Heart right ventricle (tissue), 16 donors: ENCODE measurements around the gene SARS2. TPM values are rescaled to one million over a fixed set of nuclear protein-coding genes. Genes with fewer than 3 reads are reported as not detected.

ENCODE experiments used
- ATAC-seq, 8 donors: fragments of 200-7000 bp; cut with Tn5 transposase; one replicate each; pipeline ENCODE4 v1.9.1; 2020; ENCODE audit warnings: mild to moderate bottlenecking in 8 of 8, moderate library complexity in 8 of 8, moderate number of reproducible peaks in 1 of 8
- DNase-seq, 2 donors: peaks; one replicate each; pipeline ENCODE4 v3.0.0-alpha.2; 2020
- H3K27ac ChIP-seq, 10 donors: fragments of 200-600 bp; sonication (generic) in 2 of 10; one replicate each; pipeline versions ENCODE4 v1.5.0 to v1.8.0; 2020 to 2022; ENCODE audit warnings: mild to moderate bottlenecking in 3 of 10
- H3K27me3 ChIP-seq, 7 donors: fragments of 200-600 bp; one replicate each; pipeline ENCODE4 v1.8.0; 2021 to 2022; ENCODE audit warnings: mild to moderate bottlenecking in 2 of 7
- H3K36me3 ChIP-seq, 9 donors: fragments of 200-600 bp; sonication (generic) in 1 of 9; one replicate each; pipeline versions ENCODE4 v1.5.0 to v1.8.0; 2020 to 2022; ENCODE audit warnings: mild to moderate bottlenecking in 2 of 9
- H3K4me1 ChIP-seq, 9 donors: fragments of 200-600 bp; sonication (generic) in 1 of 9; one replicate each; pipeline versions ENCODE4 v1.5.0 to v1.8.0; 2020 to 2022; ENCODE audit warnings: mild to moderate bottlenecking in 4 of 9
- H3K4me3 ChIP-seq, 10 donors: fragments of 200-600 bp; sonication (generic) in 2 of 10; one replicate each; pipeline versions ENCODE4 v1.5.0 to v1.8.0; 2020 to 2022; ENCODE audit warnings: mild to moderate bottlenecking in 7 of 10, moderate library complexity in 2 of 10
- H3K9me3 ChIP-seq, 11 donors: fragments of 200-600 bp in 10 of 11; sonication (generic) in 2 of 11; one replicate each; pipeline versions ENCODE4 v1.5.0 to v1.8.0; 2013 to 2022; ENCODE audit warnings: mild to moderate bottlenecking in 2 of 11, control low read depth in 1 of 11, moderate library complexity in 1 of 11
- CTCF ChIP-seq, 9 donors: fragments of 200-600 bp; sonication (generic) in 2 of 9; IDR thresholded peaks; one replicate each; pipeline versions ENCODE4 v1.5.0 to v1.8.0; 2021 to 2022; ENCODE audit warnings: antibody characterized with exemption in 9 of 9, mild to moderate bottlenecking in 5 of 9, moderate library complexity in 1 of 9
- WGBS, 2 donors: extraction: QIAGEN DNeasy Blood & Tissue Kit; methylation state at CpG; one replicate each; pipeline ENCODE4 v1.1.7; 2013; ENCODE audit warnings: inconsistent platforms in 1 of 2; 5-methylcytosine and 5-hydroxymethylcytosine counted together
- intact Hi-C, 10 donors: fragments of 100-400 bp; cut with DNase I; formaldehyde crosslinking; loops; one replicate each; pipeline versions ENCODE4 v1.11.1 to v1.14.2; 2022
- polyA plus RNA-seq, 2 donors: library from polyadenylated mRNA; stranded (reverse); fragments of 200-250 nt; gene quantifications; one replicate each; pipeline ENCODE4 v1.2.3, GENCODE V29; 2013
- total RNA-seq, 10 donors: library from RNA; stranded (reverse); fragmentation: NEBNext Ultra II Directional in 3 of 10; extraction: Animal tissue kit (Norgen Biotek cat#: 25700) in 3 of 10; gene quantifications; one replicate each; pipeline versions ENCODE4 v1.2.1 to v1.2.4, GENCODE V29; 2021 to 2023
- donor health status: Arrhythmogenic right ventricular cardiomyopathy.
- donor health status: ischemic (EF 13 %, LVEDD 7.1; RV severe dilation, severe dysfunction).
- donor health status: healthy with polysubstance abuse.
- donor health status: DM: no; HTN: yes; CAD: no.
- donor health status: DM: no; HTN: no; CAD: no.
- donor health status: ischemic (EF 25% LVEDD 6.9; RV normal size, moderate dysfunction).
- donor health status: ischemic (EF 25% LVEDD 5.7; RV mildly dilated, moderate dysfunction).
- donor health status: healthy.
- donor health status: DM: yes; HTN: yes; CAD: no.
- donor health status: Ischemic cardiomyopathy.
- donor health status: ischemic (EF 35%, LVEDD 5.7; RV mildly dilated, moderate dysfunction).
- donor health status: nonischemic (EF 11% LVEDD 7.7; RV severe dilation, severe dysfunction).
- donor health status: DM: yes; HTN: yes; CAD: no.
- donor health status: PGD.
- donor health status: ischemic (EF 29% LVEDD 5.4; RV normal size, mild dysfunction).
- donor health status: nonischemic (EF 23%, LVEDD 6.1; RV moderate dilation, normal function).

SARS2 gene
- total and polyA plus RNA-seq, 12 donors, result 10.4 to 51.9 (median 18.9) TPM

- Histone ChIP-seq H3K27ac (no peak overlapping the region), H3K9me3 (peaks cover 0 to 10% (median 0%) of the 10 kb centered on the region in 11 donors), H3K4me3 (no peak overlapping the region), H3K4me1 (peaks cover 9 to 45% (median 30%) of the 10 kb centered on the region in 9 donors), H3K36me3 (peaks cover 0 to 25% (median 3%) of the 10 kb centered on the region in 9 donors), H3K27me3 (no peaks in the 10 kb centered on the region)
- WGBS, 2 donors, result 91 to 93% methylated on average over 29 of the region's 29 CpGs
- intact Hi-C loops, result loop anchor here in 5 of 10 donors (5.0 to 10.0 kb wide), 9 partner anchors 198 to 530 kb away; partner anchors contain the start of genes FAM98C (in 3 of the 5) and ACTN4 (in 1 of the 5)
- TF ChIP-seq CTCF (IDR thresholded peaks at IDR 0.05), result peak in 7 of 9 donors; percentile 17 to 48 (median 42)
- ATAC-seq (no peak), DNase-seq (no peak)
Observed at GRCh38 chr19:38932425-38933179, 2.0 kb upstream of the SARS2 start.

GRCh38 chr19:38931521-38931793 is 894 bp upstream of the SARS2 start:
- TF ChIP-seq CTCF (IDR thresholded peaks at IDR 0.05), result no peak
- Histone ChIP-seq H3K4me1 (peaks cover 9 to 45% (median 30%) of the 10 kb centered on the region in 9 donors), H3K36me3 (peaks cover 0 to 25% (median 3%) of the 10 kb centered on the region in 9 donors), H3K4me3 (peak overlapping the region; percentile 64 to 93 (median 74)), H3K9me3 (peaks cover 0 to 10% (median 0%) of the 10 kb centered on the region in 11 donors), H3K27ac (peak overlapping the region in 9 of 10 donors; percentile 77 to 94 (median 88)), H3K27me3 (no peaks in the 10 kb centered on the region)
- no peak for DNase-seq
- ATAC-seq, result no peak
- 30 to 33% methylated on average over 8 of the region's 8 CpGs for WGBS, 2 donors
- intact Hi-C loops, result loop anchor here in 5 of 10 donors (2.0 to 10.0 kb wide), 10 partner anchors 197 to 529 kb away; partner anchors contain the start of genes FAM98C (in 4 of the 5) and ACTN4 (in 1 of the 5)

GRCh38 chr19:38930776-38931520 is 385 bp upstream of the SARS2 start, which contains the start of gene MRPS12:
TSS of gene MRPS12 (plus strand) at chr19:38930944. CDS start at chr19:38931295, 351 bp downstream.
- 1% methylated on average over 40 of the region's 40 CpGs for WGBS, 2 donors
- H3K27ac ChIP-seq, result peak within 1 kb of the TSS; percentile 74 to 94 (median 88)
- ATAC-seq, result peak; percentile 95 to 99 (median 98)
- peaks cover 0 to 10% (median 0%) of the 10 kb centered on the region in 11 donors for H3K9me3 ChIP-seq
- TF ChIP-seq CTCF (IDR thresholded peaks at IDR 0.05), result no peak
- peak within 1 kb of the TSS; percentile 64 to 93 (median 74) for H3K4me3 ChIP-seq
- intact Hi-C loops, result loop anchor here in 6 of 10 donors (1.0 to 10.0 kb wide), 12 partner anchors 82 to 529 kb away; partner anchors contain the start of genes FAM98C (in 4 of the 6), ACTN4 (in 1 of the 6), EIF3K (in 1 of the 6) and HNRNPL (in 1 of the 6)
- H3K36me3 ChIP-seq, result peaks cover 0 to 26% (median 3%) of the 10 kb centered on the region in 9 donors
- no peaks in the 10 kb centered on the region for H3K27me3 ChIP-seq
- DNase-seq, result peak; percentile 97 to 99
- peaks cover 9 to 45% (median 30%) of the 10 kb centered on the region in 9 donors for H3K4me1 ChIP-seq
